ENCODE measurements around the gene LARP4B. TPM values are rescaled to one million over a fixed set of nuclear protein-coding genes. Genes with fewer than 3 reads are reported as not detected.

The LARP4B gene
- total RNA-seq, 6 experiments from 2014 or later, result 81.5 to 88.1 (median 83.5) TPM

DNA sequence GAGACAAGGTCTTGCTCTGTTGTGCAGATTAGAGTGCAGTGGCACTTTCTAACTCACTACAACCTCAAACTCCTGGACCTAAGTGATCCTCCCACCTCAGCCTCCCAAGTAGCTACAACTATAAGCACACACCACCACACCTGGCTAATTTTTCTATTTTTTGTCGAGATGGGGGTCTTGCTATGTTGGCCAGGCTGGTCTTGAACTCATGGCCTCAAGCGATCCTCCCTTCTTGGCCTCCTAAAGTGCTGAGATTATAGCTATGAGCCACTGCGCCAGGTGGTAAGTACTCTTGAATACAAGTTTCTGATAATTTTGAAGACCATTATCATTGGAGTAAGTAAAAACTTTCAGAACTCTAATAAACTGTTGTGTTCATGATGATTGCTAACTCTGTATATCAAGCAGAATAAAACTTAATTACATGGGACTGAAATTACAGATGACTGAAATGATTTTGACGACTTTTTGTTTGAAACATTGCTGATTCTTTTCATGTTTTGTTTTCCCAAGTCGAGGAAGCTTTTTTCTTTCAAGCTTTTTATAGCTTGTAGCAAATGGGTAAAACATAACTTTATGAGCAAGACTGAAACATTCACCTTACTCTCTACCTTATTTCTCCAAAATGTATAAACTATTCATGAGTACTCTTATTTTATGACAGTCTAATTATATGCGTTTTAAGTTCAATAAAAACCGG, 14.6 kb downstream of the LARP4B start:
- H3K27me3 Mint-ChIP-seq (ENCODE audit: insufficient read depth), result peaks cover 2% of the 10 kb centered on the region; the same call in 1 of the 2 replicates

GRCh38 chr10:909831-910230, 21.7 kb downstream of the LARP4B start:
- Mint-ChIP-seq H3K36me3 (ENCODE audit: low read depth) (peaks cover 27% of the 10 kb centered on the region), H3K4me3 (no peak overlapping the region), H3K4me1 (ENCODE audit: low read depth) (peaks cover 25% of the 10 kb centered on the region), H3K27me3 (ENCODE audit: insufficient read depth) (peaks cover 2% of the 10 kb centered on the region), H3K9me3 (no peaks in the 10 kb centered on the region), H3K27ac (peak overlapping the region; percentile 51)
- TF ChIP-seq, protein P1, sequence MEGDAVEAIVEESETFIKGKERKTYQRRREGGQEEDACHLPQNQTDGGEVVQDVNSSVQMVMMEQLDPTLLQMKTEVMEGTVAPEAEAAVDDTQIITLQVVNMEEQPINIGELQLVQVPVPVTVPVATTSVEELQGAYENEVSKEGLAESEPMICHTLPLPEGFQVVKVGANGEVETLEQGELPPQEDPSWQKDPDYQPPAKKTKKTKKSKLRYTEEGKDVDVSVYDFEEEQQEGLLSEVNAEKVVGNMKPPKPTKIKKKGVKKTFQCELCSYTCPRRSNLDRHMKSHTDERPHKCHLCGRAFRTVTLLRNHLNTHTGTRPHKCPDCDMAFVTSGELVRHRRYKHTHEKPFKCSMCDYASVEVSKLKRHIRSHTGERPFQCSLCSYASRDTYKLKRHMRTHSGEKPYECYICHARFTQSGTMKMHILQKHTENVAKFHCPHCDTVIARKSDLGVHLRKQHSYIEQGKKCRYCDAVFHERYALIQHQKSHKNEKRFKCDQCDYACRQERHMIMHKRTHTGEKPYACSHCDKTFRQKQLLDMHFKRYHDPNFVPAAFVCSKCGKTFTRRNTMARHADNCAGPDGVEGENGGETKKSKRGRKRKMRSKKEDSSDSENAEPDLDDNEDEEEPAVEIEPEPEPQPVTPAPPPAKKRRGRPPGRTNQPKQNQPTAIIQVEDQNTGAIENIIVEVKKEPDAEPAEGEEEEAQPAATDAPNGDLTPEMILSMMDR (IDR thresholded peaks at IDR 0.05), result no peak
- DNase-seq, result peak; percentile 56

More for the DNA sequence above, 14.6 kb downstream of the LARP4B start:
- Mint-ChIP-seq H3K36me3 (ENCODE audit: low read depth) (peaks cover 6% of the 10 kb centered on the region), H3K4me3 (no peak overlapping the region), H3K9me3 (no peaks in the 10 kb centered on the region), H3K4me1 (ENCODE audit: low read depth) (peaks cover 14% of the 10 kb centered on the region), H3K27ac (no peak overlapping the region)
- TF ChIP-seq, protein P1 (IDR thresholded peaks at IDR 0.05), result no peak
- no peak for DNase-seq

GRCh38 chr10:905972-906371, 25.5 kb downstream of the LARP4B start:
- Mint-ChIP-seq H3K36me3 (ENCODE audit: low read depth) (peaks cover 25% of the 10 kb centered on the region; the same call in 1 of the 2 replicates), H3K27ac (peak overlapping the region; percentile 19; the same call in 1 of the 2 replicates), H3K9me3 (no peaks in the 10 kb centered on the region), H3K27me3 (ENCODE audit: insufficient read depth) (no peaks in the 10 kb centered on the region; the same call in 1 of the 2 replicates), H3K4me1 (ENCODE audit: low read depth) (peaks cover 21% of the 10 kb centered on the region), H3K4me3 (no peak overlapping the region)
- DNase-seq, result no peak
- TF ChIP-seq, protein P1 (IDR thresholded peaks at IDR 0.05), result no peak

DNA sequence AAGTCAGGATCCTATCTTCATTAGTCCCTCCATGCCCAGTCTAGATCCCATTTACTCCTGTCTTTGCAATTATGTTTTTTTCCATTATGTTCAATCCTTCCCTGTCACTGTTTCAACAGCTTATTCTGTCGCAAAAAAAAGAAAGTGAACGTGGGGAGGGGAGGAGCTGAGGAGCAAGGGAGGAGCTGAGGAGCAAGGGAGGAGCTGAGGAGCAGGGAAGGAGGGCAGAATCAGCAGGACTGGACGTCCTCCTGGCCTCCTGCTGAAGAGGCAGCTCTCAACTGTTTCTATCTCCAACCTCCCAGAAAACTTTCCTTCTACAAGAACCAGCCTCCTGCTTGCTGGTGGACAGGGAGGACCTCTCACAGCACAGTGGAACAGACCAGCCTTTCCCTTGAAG, 26.0 kb downstream of the LARP4B start:
- no peaks in the 10 kb centered on the region for H3K9me3 Mint-ChIP-seq
- H3K4me3 Mint-ChIP-seq, result no peak overlapping the region
- peak overlapping the region; percentile 19; the same call in 1 of the 2 replicates for H3K27ac Mint-ChIP-seq
- H3K27me3 Mint-ChIP-seq (ENCODE audit: insufficient read depth), result no peaks in the 10 kb centered on the region
- H3K36me3 Mint-ChIP-seq (ENCODE audit: low read depth), result peaks cover 25% of the 10 kb centered on the region; the same call in 1 of the 2 replicates
- TF ChIP-seq, protein P1 (IDR thresholded peaks at IDR 0.05), result no peak
- no peak for DNase-seq
- peaks cover 17% of the 10 kb centered on the region for H3K4me1 Mint-ChIP-seq (ENCODE audit: low read depth)

DNA sequence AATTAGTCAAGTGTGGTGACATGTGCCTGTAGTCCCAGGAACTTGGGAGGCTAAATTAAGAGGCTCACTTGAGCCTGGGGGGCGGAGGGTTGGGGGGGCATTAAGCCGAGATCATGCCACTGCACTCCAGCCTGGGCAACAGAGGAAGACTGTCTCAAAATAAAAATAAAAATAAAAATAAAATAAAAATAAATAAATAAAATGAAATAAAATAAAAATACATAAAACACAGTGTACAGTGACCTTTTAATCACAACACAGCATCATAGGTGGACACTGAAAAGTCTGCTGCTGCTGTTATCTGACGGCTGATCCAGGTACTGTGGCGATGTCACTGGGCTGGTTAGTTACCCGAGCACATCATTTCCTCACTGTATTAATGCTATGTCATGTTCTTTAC, 27.1 kb downstream of the LARP4B start:
- no peak for DNase-seq
- Mint-ChIP-seq H3K27ac (no peak overlapping the region), H3K4me1 (ENCODE audit: low read depth) (peaks cover 9% of the 10 kb centered on the region; the same call in 1 of the 2 replicates), H3K4me3 (no peak overlapping the region), H3K36me3 (ENCODE audit: low read depth) (peaks cover 25% of the 10 kb centered on the region; the same call in 1 of the 2 replicates), H3K27me3 (ENCODE audit: insufficient read depth) (no peaks in the 10 kb centered on the region), H3K9me3 (no peaks in the 10 kb centered on the region)
- TF ChIP-seq, protein P1 (IDR thresholded peaks at IDR 0.05), result no peak
